ENCODE data around the gene RIGI.

DNA sequence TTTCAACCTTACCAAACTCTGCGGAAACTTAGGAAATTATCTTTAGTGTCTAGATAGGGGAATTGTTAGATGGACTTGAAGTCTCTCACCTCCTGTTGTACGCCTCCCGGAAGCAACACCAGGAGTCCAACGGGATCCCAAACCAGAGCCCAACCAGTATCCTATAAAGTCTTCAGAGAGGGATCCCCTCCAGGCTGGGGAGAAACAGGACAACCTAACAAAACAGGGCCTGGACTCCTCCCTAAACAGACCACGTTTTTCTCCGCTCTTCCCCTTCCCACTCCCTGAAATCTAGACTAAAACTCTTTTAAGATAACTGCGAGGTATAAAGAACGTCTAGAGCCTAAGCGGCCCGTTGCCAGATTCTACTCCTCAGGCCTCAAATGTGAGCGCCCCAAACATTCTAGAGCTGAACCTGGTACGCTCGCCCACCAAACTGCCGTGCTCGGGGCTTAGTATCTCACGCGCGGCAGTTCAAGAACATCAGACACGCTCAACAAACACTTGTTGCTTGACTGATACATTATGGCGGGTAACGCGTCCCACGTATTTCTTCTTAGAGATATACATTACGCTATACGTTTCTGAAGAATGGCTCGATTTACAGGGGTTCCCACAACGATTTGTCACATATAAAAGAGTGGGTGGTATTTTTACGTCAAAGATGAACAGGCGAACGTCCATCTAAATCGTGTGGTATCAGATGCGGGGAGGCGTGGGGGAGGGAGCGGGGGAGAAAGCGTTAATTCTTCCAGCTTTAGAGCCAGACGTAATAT lies 25.5 kb upstream of the RIGI start:
- no peak for TF ChIP-seq FOXA3 (CRISPR knock-in tag; IDR thresholded peaks at IDR 0.05)
- TF ChIP-seq, protein P1, sequence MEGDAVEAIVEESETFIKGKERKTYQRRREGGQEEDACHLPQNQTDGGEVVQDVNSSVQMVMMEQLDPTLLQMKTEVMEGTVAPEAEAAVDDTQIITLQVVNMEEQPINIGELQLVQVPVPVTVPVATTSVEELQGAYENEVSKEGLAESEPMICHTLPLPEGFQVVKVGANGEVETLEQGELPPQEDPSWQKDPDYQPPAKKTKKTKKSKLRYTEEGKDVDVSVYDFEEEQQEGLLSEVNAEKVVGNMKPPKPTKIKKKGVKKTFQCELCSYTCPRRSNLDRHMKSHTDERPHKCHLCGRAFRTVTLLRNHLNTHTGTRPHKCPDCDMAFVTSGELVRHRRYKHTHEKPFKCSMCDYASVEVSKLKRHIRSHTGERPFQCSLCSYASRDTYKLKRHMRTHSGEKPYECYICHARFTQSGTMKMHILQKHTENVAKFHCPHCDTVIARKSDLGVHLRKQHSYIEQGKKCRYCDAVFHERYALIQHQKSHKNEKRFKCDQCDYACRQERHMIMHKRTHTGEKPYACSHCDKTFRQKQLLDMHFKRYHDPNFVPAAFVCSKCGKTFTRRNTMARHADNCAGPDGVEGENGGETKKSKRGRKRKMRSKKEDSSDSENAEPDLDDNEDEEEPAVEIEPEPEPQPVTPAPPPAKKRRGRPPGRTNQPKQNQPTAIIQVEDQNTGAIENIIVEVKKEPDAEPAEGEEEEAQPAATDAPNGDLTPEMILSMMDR (CRISPR knock-in tag; IDR thresholded peaks at IDR 0.05): no peak
- no peak for TF ChIP-seq BRD4 (CRISPR knock-in tag; IDR thresholded peaks at IDR 0.05)
- TF ChIP-seq NFE2L1 (CRISPR knock-in tag; IDR thresholded peaks at IDR 0.05; ENCODE audit: borderline replicate concordance): no peak
- TF ChIP-seq NBN (conservative IDR thresholded peaks at IDR 0.05): no peak
- TF ChIP-seq POLR2A (IDR thresholded peaks at IDR 0.05; ENCODE audit: insufficient read depth in 1 of 2, low read depth in 2 of 2, low read length in 2 of 2): no peak
- no peak for TF ChIP-seq ZBTB8A (CRISPR knock-in tag; IDR thresholded peaks at IDR 0.05; ENCODE audit: borderline replicate concordance, low read depth)
- no peak for TF ChIP-seq ZNF468 (CRISPR knock-in tag; IDR thresholded peaks at IDR 0.05)
- no peak for TF ChIP-seq SMAD1 (CRISPR knock-in tag; IDR thresholded peaks at IDR 0.05; ENCODE audit: borderline replicate concordance, low read depth)
- no peak for TF ChIP-seq RBAK (CRISPR knock-in tag; IDR thresholded peaks at IDR 0.05)
- TF ChIP-seq, protein P2, sequence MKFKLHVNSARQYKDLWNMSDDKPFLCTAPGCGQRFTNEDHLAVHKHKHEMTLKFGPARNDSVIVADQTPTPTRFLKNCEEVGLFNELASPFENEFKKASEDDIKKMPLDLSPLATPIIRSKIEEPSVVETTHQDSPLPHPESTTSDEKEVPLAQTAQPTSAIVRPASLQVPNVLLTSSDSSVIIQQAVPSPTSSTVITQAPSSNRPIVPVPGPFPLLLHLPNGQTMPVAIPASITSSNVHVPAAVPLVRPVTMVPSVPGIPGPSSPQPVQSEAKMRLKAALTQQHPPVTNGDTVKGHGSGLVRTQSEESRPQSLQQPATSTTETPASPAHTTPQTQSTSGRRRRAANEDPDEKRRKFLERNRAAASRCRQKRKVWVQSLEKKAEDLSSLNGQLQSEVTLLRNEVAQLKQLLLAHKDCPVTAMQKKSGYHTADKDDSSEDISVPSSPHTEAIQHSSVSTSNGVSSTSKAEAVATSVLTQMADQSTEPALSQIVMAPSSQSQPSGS (CRISPR knock-in tag; IDR thresholded peaks at IDR 0.05): no peak
- no peak for TF ChIP-seq ZNF354B (CRISPR knock-in tag; IDR thresholded peaks at IDR 0.05)
- TF ChIP-seq ZSCAN20 (CRISPR knock-in tag; IDR thresholded peaks at IDR 0.05; ENCODE audit: borderline replicate concordance): no peak
- no peak for TF ChIP-seq CREB1 (IDR thresholded peaks at IDR 0.05)
- TF ChIP-seq CREB1 (CRISPR knock-in tag; IDR thresholded peaks at IDR 0.05): no peak; the same call in 1 of the 2 replicates

All from HepG2 (cell line).